Dedifferentiated amniotic fluid mesenchymal stem cell (primary cell): ENCODE data around the gene TYK2.

Experiments
- DNase-seq: peaks from one replicate; pipeline ENCODE4 v3.0.0-alpha.2; 2016; ENCODE audit errors: extremely low spot score

The TYK2 gene

DNA sequence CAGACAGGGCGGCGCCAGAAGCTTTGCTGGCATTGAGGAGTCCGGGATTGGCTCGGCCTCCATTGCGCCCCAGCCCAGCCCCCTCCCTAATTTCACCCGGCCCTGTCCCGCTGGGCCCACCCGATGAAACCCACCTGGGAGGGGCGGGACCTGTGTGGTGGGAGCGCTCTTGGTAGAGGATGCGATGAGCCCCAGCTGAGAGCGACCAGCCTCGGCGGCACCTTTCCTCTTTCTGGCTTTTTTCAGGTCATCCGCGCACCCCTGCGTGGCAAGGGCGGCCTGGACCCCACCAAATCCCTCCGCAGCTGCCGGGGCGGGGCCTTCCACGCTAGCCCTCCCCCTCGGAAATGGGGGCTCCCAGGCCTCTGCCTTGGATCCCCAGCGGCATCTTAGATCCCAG is 70.9 kb downstream of the TYK2 start, which contains the start of gene ZGLP1:
TSS of gene ZGLP1 (minus strand) at position 393 of the 400 bp plus-strand sequence.
- no peak for DNase-seq

DNA sequence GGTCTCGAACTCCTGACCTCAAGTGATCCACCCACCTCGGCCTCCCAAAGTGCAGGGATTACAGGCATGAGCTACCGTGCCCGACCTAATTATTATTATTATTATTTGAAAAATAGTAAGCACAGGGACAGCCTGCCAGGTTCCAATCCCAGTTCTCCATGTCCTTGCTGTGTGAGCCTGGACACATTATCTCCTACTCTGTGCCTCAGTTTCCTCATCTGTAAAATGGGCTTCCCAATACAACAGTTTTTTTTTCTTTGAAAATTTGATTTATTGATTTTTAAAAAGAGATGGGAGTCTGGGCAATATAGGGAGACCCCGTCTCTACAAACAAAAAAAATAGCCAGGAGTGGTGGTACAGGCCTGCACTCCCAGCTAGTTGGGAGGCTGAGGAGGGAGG is 74.0 kb downstream of the TYK2 start:
- DNase-seq, result no peak

DNA sequence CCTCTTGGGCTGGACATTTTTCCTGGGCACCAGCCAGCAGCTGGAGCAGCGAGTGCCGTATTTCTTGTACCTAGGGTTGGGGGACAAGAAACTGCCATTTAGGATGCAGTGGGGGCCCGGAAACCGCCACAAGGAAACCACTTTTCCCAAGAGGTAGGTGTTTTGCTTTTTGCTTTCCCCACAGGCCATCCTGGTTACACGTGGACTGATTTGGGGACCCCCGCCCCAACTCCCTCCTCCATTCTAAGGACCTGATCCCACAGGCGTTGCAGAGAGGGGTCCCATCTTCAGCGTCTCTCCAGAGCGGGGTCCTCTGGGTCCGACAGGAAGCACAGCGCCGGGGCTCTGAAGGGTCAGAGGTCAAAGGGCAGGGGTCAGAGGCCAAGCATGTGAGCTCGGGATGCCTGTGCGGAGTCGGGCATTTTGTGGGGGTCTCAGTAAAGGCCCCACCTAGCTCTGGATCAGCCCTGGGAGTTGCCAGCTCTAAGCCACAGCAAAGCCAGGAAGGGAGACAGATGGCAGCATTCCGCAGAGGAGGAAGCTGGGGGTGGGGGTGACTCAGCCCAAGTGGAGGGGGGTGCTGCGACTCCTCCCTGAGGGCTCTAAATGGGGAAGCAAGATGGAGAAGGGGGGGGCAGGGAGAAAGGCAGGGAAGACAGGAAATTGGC is 75.1 kb downstream of the TYK2 start:
- DNase-seq, result no peak
